ENCODE measurements around the gene BMP7. TPM values are rescaled to one million over a fixed set of nuclear protein-coding genes. Genes with fewer than 3 reads are reported as not detected.

The BMP7 gene
- total and polyA plus RNA-seq, 2 of the 8 experiments (the other 6 are each of a cell fraction or from before 2014, with no cell fraction given): 9.2 to 14.7 TPM

GRCh38 chr20:57247292-57247965, 19.0 kb downstream of the BMP7 start:
- Histone ChIP-seq H3K9ac (replicated peaks in 1 of 4; ENCODE audit: extremely low read depth in 1 of 4, low read depth in 3 of 4, low read length in 3 of 4) (no peak overlapping the region), H3K14ac (ENCODE audit: insufficient read length) (no peak overlapping the region), H4K8ac (ENCODE audit: extremely low read depth, insufficient read depth, low read length) (no peak overlapping the region), H2BK120ac (replicated peaks; ENCODE audit: low read depth, low read length) (no peak overlapping the region), H3K23ac (ENCODE audit: insufficient read length) (no peak overlapping the region), H3K79me1 (ENCODE audit: low read depth, low read length) (peaks cover 9% of the 10 kb centered on the region), H3K27ac (ENCODE audit: low read depth, low read length) (no peak overlapping the region), H3K18ac (ENCODE audit: extremely low read depth, low read length) (no peak overlapping the region), H3K4me1 (replicated peaks in 1 of 4; ENCODE audit: control insufficient read depth in 3 of 4, insufficient read depth in 4 of 4, low read length in 3 of 4) (peaks cover under 1 to 13% (median 2%) of the 10 kb centered on the region in 4 experiments; a peak in 5 of 7 replicates), H2BK15ac (ENCODE audit: low read length) (no peak overlapping the region), H2AK5ac (ENCODE audit: low read depth, low read length) (no peak overlapping the region), H4K20me1 (replicated peaks in 1 of 2; ENCODE audit: control insufficient read depth in 1 of 2, insufficient read depth in 2 of 2, low read length in 2 of 2) (peaks cover 0 to 2% of the 10 kb centered on the region in 2 experiments), H3K4ac (replicated peaks; ENCODE audit: insufficient read length, low read depth, low read length) (no peak overlapping the region), H3K9me3 (ENCODE audit: insufficient read depth in 2 of 2, low read depth in 1 of 2, low read length in 1 of 2) (no peaks in the 10 kb centered on the region), H2AFZ (ENCODE audit: low read length) (no peak overlapping the region), H2BK12ac (ENCODE audit: low read depth, low read length) (no peak overlapping the region), H3K4me3 (ENCODE audit: extremely low read depth in 1 of 4, insufficient read depth in 2 of 4, low read depth in 3 of 4, low read length in 4 of 4) (no peak overlapping the region), H3K23me2 (ENCODE audit: low read depth, low read length) (no peaks in the 10 kb centered on the region), H3K79me2 (ENCODE audit: control insufficient read depth in 1 of 2, insufficient read depth in 2 of 2, low read length in 2 of 2) (no peaks in the 10 kb centered on the region), H3K36me3 (ENCODE audit: control insufficient read depth in 2 of 4, insufficient read depth in 4 of 4, low read length in 3 of 4) (no peaks in the 10 kb centered on the region), H2BK5ac (ENCODE audit: low read depth, low read length) (no peak overlapping the region), H3K56ac (replicated peaks; ENCODE audit: insufficient read length, low read depth, low read length) (no peak overlapping the region), H3K4me2 (ENCODE audit: insufficient read depth in 1 of 2, low read depth in 2 of 2, low read length in 2 of 2) (no peak overlapping the region), H3K27me3 (replicated peaks in 1 of 4; ENCODE audit: control insufficient read depth in 3 of 4, extremely low read depth in 1 of 4, insufficient read depth in 3 of 4, low read length in 3 of 4) (no peaks in the 10 kb centered on the region; a peak in 1 of 7 replicates), H4K5ac (ENCODE audit: insufficient read length, low read depth, low read length) (no peak overlapping the region), H2BK20ac (ENCODE audit: low read length) (no peak overlapping the region), H4K91ac (replicated peaks; ENCODE audit: insufficient read length, low read length) (no peak overlapping the region)
- DNase-seq (ENCODE audit: low read depth in 1 of 2, low spot score in 2 of 2) (no peak), FAIRE-seq (no peak)
- ChIA-PET CTCF (ENCODE audit: partially characterized antibody) (interaction anchor here (0.6 to 5.3 kb wide), 10 partner anchors 10 to 157 kb away, joined by 3 to 33 read pairs (median 4); partner anchors contain the start of gene SPO11), POLR2A (ENCODE audit: partially characterized antibody) (interaction anchor here (1.2 to 2.2 kb wide), 2 partner anchors 10 to 12 kb away, joined by 3 to 5 read pairs; no protein-coding TSS in a partner anchor)
- no peak for TF ChIP-seq CEBPB (IDR thresholded peaks at IDR 0.05; ENCODE audit: low read depth, low read length)
- TF ChIP-seq ATF2 (IDR thresholded peaks at IDR 0.05; ENCODE audit: low read length): no peak
- TF ChIP-seq CBX5 (IDR thresholded peaks at IDR 0.05; ENCODE audit: low read depth, low read length): no peak
- no peak for TF ChIP-seq CBX8 (IDR thresholded peaks at IDR 0.05; ENCODE audit: borderline replicate concordance, low read depth, low read length)
- TF ChIP-seq CHD1 (IDR thresholded peaks at IDR 0.05; ENCODE audit: low read depth, low read length): no peak
- no peak for TF ChIP-seq SRF (IDR thresholded peaks at IDR 0.05; ENCODE audit: low read depth, low read length)
- no peak for TF ChIP-seq NANOG (IDR thresholded peaks at IDR 0.05; ENCODE audit: insufficient read depth, low read depth, low read length, poor library complexity, severe bottlenecking)
- no peak for TF ChIP-seq ZNF274 (IDR thresholded peaks at IDR 0.05; ENCODE audit: borderline replicate concordance, extremely low read depth, low read length)
- no peak for TF ChIP-seq GABPA (IDR thresholded peaks at IDR 0.05; ENCODE audit: borderline replicate concordance, insufficient read depth, low read length)
- 91% methylated on average over 8 of the region's 8 CpGs; no CpG with 5 or more reads in 1 of the 2 experiments for WGBS, 2 experiments (ENCODE audit: extremely low coverage in 1 of 2, insufficient coverage in 1 of 2, insufficient read length in 1 of 2, insufficient replicate concordance in 2 of 2, low coverage in 1 of 2, low lambda C conversion rate in 2 of 2, missing lambda C conversion rate in 1 of 2)

Measured in H1 (cell line).